OCI-LY1 (cell line): ENCODE results near the gene VIT.

Experiments used
- H2AFZ ChIP-seq: fragments of 200-600 bp; sonication (generic), shearing (Covaris generic); 2 replicates; pipeline ENCODE4 v1.6.0; 2014; ENCODE audit warnings: antibody characterized with exemption, mild to moderate bottlenecking, low read length
- H3F3A ChIP-seq: fragments of 200-600 bp; sonication (generic), shearing (Covaris generic); 2 replicates; pipeline ENCODE4 v1.6.0; 2014; ENCODE audit warnings: mild to moderate bottlenecking, antibody characterized with exemption, low read length, moderate library complexity; ENCODE audit not compliant: insufficient read depth
- H3K27ac ChIP-seq: fragments of 200-600 bp; sonication (generic); 2 replicates; pipeline ENCODE4 v1.5.1; 2014; ENCODE audit warnings: low read length, mixed run types, mild to moderate bottlenecking, low read depth; ENCODE audit not compliant: poor library complexity, severe bottlenecking
- H3K27me3 ChIP-seq: fragments of 200-600 bp; sonication (generic); 2 replicates; pipeline ENCODE4 v1.6.0; 2014; ENCODE audit warnings: antibody characterized with exemption, mild to moderate bottlenecking, low read length, moderate library complexity; ENCODE audit not compliant: insufficient read depth
- H3K36me3 ChIP-seq: fragments of 200-600 bp; sonication (generic); 2 replicates; pipeline ENCODE4 v1.6.1; 2014; ENCODE audit warnings: mild to moderate bottlenecking, antibody characterized with exemption, low read length, moderate library complexity, mixed read lengths; ENCODE audit not compliant: insufficient read depth
- H3K4me1 ChIP-seq: fragments of 200-600 bp; sonication (generic); 2 replicates; pipeline ENCODE4 v1.5.1; 2014; ENCODE audit warnings: mild to moderate bottlenecking, low read length, moderate library complexity; ENCODE audit not compliant: insufficient read depth, severe bottlenecking
- H3K4me2 ChIP-seq: fragments of 200-600 bp; sonication (generic), shearing (Covaris generic); 2 replicates; pipeline ENCODE4 v1.6.1; 2014; ENCODE audit warnings: low read length
- H3K4me3 ChIP-seq: fragments of 200-600 bp; sonication (generic); 2 replicates; pipeline ENCODE4 v1.5.1; 2014; ENCODE audit warnings: low read length, low read depth, mild to moderate bottlenecking, mixed read lengths; ENCODE audit not compliant: poor library complexity, severe bottlenecking
- H3K79me2 ChIP-seq: fragments of 200-600 bp; shearing (Covaris generic); 2 replicates; pipeline ENCODE4 v1.6.1; 2016; ENCODE audit warnings: mixed run types, low read length, mixed read lengths; ENCODE audit not compliant: insufficient read depth
- H3K9ac ChIP-seq: fragments of 200-600 bp; sonication (generic), shearing (Covaris generic); 2 replicates; pipeline ENCODE4 v1.6.1; 2014; ENCODE audit warnings: mild to moderate bottlenecking, low read length, mixed read lengths
- H3K9me2 ChIP-seq: fragments of 200-600 bp; sonication (generic), shearing (Covaris generic); 2 replicates; pipeline ENCODE4 v1.6.1; 2014; ENCODE audit warnings: low read depth, mild to moderate bottlenecking, low read length, mixed read lengths
- H3K9me3 ChIP-seq: fragments of 200-600 bp; shearing (Covaris generic); 2 replicates; pipeline ENCODE4 v1.6.1; 2014; ENCODE audit warnings: low read length, mixed read lengths
- H4K20me1 ChIP-seq: fragments of 200-600 bp; sonication (generic), shearing (Covaris generic); 2 replicates; pipeline ENCODE4 v1.6.0; 2016; ENCODE audit warnings: mild to moderate bottlenecking, low read length; ENCODE audit not compliant: insufficient read depth
- EZH2 ChIP-seq: fragments of 200-600 bp; sonication (generic), shearing (Covaris generic); IDR thresholded peaks from 2 replicates; pipeline ENCODE4 v1.8.0; 2017; ENCODE audit warnings: borderline replicate concordance, mixed run types, mild to moderate bottlenecking, antibody characterized with exemption, low read length, moderate library complexity, mixed read lengths
- TF ChIP-seq, protein P1 (sequence below): fragments of 200-600 bp; sonication (generic), shearing (Covaris generic); IDR thresholded peaks from 2 replicates; pipeline ENCODE4 v1.5.1; 2017; ENCODE audit warnings: mild to moderate bottlenecking, antibody characterized with exemption, low read length, moderate library complexity, mixed read lengths

VIT gene

DNA sequence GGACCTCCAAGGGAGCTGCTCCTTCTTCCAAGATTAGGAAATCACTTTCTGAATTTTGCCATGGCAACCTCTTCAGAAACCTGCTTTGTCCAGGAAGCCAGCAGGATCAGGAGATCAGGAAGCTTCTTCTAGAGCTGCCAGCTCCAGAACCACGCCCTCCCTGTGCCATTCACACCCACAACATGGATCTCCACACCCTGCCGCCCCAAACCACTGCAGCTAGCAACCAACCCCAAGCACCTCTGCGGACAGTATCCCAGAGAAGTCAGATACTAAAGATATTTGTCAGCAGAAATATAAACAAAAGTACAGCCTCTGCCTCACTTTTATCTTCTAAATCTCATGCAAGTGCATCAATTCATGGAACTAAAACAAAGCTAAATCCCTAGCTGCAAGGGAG lies 106.4 kb downstream of the VIT start:
- Histone ChIP-seq H3K9ac (no peak overlapping the region), H3K27ac (no peak overlapping the region), H3F3A (no peaks in the 10 kb centered on the region), H4K20me1 (no peaks in the 10 kb centered on the region), H3K9me2 (no peaks in the 10 kb centered on the region), H3K36me3 (no peaks in the 10 kb centered on the region), H3K4me2 (no peak overlapping the region), H3K9me3 (no peaks in the 10 kb centered on the region), H3K4me3 (no peak overlapping the region), H2AFZ (no peak overlapping the region), H3K79me2 (no peaks in the 10 kb centered on the region), H3K4me1 (no peaks in the 10 kb centered on the region), H3K27me3 (peaks cover 4% of the 10 kb centered on the region; the same call in 1 of the 2 replicates)
- TF ChIP-seq EZH2 = no peak
- TF ChIP-seq, protein P1, sequence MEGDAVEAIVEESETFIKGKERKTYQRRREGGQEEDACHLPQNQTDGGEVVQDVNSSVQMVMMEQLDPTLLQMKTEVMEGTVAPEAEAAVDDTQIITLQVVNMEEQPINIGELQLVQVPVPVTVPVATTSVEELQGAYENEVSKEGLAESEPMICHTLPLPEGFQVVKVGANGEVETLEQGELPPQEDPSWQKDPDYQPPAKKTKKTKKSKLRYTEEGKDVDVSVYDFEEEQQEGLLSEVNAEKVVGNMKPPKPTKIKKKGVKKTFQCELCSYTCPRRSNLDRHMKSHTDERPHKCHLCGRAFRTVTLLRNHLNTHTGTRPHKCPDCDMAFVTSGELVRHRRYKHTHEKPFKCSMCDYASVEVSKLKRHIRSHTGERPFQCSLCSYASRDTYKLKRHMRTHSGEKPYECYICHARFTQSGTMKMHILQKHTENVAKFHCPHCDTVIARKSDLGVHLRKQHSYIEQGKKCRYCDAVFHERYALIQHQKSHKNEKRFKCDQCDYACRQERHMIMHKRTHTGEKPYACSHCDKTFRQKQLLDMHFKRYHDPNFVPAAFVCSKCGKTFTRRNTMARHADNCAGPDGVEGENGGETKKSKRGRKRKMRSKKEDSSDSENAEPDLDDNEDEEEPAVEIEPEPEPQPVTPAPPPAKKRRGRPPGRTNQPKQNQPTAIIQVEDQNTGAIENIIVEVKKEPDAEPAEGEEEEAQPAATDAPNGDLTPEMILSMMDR = no peak

DNA sequence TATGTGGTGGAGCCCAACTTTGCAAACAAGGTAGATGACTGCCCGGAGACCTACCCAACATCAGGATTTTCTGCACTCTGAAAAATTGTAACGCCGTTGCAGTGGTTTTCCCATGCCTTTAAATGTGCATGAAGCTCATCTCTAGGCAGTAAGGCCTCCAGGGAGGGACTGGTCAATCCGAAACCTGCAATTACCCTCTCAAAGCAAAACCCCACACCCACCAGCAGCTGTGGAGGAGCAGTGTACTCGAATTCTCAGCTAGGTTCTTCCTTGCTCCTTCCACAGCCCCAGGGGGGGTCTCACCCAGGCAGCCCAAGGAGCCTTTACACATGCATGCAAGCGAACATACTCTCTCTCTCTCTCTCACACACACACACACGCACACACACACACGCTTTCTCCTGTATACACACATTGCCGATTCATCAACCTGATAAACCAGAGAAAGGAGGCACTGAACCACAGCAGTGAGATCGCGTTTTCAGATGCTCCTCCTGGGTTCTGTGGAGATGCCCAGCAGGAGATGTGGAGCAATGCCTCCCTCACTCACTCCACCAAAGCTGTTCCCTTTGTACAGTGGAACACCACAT lies 109.2 kb downstream of the VIT start:
- no peaks in the 10 kb centered on the region for H3K9me3 ChIP-seq
- H3K9ac ChIP-seq = no peak overlapping the region
- no peak overlapping the region for H3K27ac ChIP-seq
- peaks cover 4% of the 10 kb centered on the region; the same call in 1 of the 2 replicates for H3K27me3 ChIP-seq
- no peaks in the 10 kb centered on the region for H3K4me1 ChIP-seq
- H3K9me2 ChIP-seq = no peaks in the 10 kb centered on the region
- no peak overlapping the region for H3K4me2 ChIP-seq
- no peaks in the 10 kb centered on the region for H4K20me1 ChIP-seq
- no peaks in the 10 kb centered on the region for H3F3A ChIP-seq
- H3K79me2 ChIP-seq = no peaks in the 10 kb centered on the region
- no peaks in the 10 kb centered on the region for H3K36me3 ChIP-seq
- TF ChIP-seq, protein P1 = no peak
- TF ChIP-seq EZH2 = no peak
- no peak overlapping the region for H2AFZ ChIP-seq
- no peak overlapping the region for H3K4me3 ChIP-seq

DNA sequence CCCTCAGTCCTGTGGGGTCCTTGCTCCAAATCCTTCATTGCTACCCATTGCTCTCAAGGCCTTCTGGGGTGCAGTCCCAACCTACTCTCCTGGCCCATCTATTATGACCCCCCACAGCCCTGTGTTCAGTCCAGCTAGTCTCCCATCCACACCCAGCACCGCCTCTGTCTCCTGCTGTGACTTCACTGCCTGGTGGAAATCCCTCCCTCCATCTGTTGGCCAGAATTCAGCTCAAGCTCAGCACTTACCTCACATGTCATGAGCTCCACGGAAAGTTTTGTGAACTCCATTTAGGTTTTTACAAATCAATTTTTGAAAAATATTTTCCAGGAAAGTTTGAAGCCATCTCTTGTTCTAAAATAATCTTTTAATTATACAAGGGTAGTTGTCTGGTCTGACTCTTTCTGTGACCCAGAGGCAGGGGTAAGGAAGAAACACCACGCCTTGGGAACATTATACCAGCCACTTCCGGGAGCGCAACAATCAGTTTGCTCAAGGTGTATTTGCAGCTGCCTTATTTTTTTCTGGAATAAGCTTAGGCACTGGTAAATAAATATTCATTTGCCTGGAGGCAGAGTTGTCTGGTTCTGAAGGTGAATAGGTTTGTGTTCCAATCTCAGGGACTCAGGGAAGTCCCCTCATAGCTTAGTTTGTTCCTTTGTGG lies 110.8 kb downstream of the VIT start:
- H3K4me3 ChIP-seq = no peak overlapping the region
- H4K20me1 ChIP-seq = no peaks in the 10 kb centered on the region
- no peaks in the 10 kb centered on the region for H3K9me3 ChIP-seq
- H3K79me2 ChIP-seq = no peaks in the 10 kb centered on the region
- H3K9me2 ChIP-seq = no peaks in the 10 kb centered on the region
- no peak overlapping the region for H3K9ac ChIP-seq
- no peaks in the 10 kb centered on the region for H3F3A ChIP-seq
- H3K27ac ChIP-seq = no peak overlapping the region
- H2AFZ ChIP-seq = no peak overlapping the region
- no peaks in the 10 kb centered on the region for H3K4me1 ChIP-seq
- H3K27me3 ChIP-seq = peaks cover 4% of the 10 kb centered on the region; the same call in 1 of the 2 replicates
- TF ChIP-seq EZH2 = no peak
- TF ChIP-seq, protein P1 = no peak
- H3K4me2 ChIP-seq = no peak overlapping the region
- no peaks in the 10 kb centered on the region for H3K36me3 ChIP-seq
